HEK293T (cell line): ENCODE measurements around the gene CDK5RAP3.

Experiments used
- FOXK2 ChIP-seq: fragments of 450-650 bp; IDR thresholded peaks from 2 replicates; pipeline ENCODE4 v1.6.1; 2016; ENCODE audit warnings: mild to moderate bottlenecking
- FOXM1 ChIP-seq: fragments of 450-650 bp; IDR thresholded peaks from 2 replicates; pipeline ENCODE4 v1.6.1; 2017; ENCODE audit warnings: mild to moderate bottlenecking, borderline replicate concordance
- LEF1 ChIP-seq: fragments of 450-650 bp; IDR thresholded peaks from 2 replicates; pipeline ENCODE4 v1.6.1; 2017; ENCODE audit warnings: mild to moderate bottlenecking, borderline replicate concordance
- PKNOX1 ChIP-seq: fragments of 450-650 bp; IDR thresholded peaks from 2 replicates; pipeline ENCODE4 v1.6.1; 2016
- SP1 ChIP-seq: fragments of 450-650 bp; IDR thresholded peaks from 2 replicates; pipeline ENCODE4 v1.6.1; 2017
- ZNF384 ChIP-seq: fragments of 450-650 bp; IDR thresholded peaks from 2 replicates; pipeline ENCODE4 v1.6.1; 2016

GRCh38 chr17:47952171-47953021, 18.5 kb upstream of the CDK5RAP3 start:
- TF ChIP-seq FOXK2 (no peak), FOXM1 (no peak), ZNF384 (no peak), PKNOX1 (no peak), LEF1 (no peak), SP1 (no peak)
